Kidney tubule cell (primary cell): ENCODE data around the gene NFIX.

Source experiments
- DNase-seq: peaks from one replicate; pipeline ENCODE4 v3.0.0-alpha.2; 2018; ENCODE audit warnings: low spot score

NFIX gene

DNA sequence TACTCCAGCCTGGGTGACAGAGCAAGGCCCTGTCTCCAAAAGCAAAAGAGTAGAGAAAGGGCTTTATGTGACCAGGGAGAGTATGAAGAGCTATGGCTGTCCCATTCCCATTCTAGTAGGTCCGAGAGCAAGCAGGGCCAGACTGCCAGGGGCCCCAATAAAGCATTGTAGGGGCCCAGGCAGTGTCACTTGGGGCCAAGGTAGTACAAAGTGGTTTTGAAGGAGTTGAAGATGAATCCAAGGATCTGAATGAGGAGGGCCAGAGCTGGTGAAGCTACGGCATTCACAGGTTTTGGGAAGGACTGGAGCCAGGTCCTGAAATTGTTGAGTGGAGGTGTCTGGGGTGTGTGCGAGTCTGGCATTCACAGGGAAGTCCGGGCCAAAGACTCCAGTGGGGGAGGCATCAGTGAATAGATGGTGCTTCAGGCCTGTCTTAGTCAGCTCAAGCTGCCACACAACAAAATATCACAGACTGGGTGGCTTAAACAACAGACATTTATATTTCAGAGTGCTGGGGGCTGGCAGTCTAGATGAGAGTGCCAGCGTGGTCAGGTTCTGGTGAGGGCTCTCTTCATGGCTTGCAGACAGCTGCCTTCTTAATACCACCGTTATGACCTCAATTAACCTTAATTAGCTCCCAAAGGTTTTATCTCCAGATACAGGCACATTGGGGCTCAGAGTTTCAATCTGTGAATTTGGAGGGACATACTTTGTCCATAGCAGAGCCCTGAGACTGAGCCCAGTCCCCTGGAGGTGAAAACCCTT lies 132.7 kb downstream of the NFIX start:
- no peak for DNase-seq

DNA sequence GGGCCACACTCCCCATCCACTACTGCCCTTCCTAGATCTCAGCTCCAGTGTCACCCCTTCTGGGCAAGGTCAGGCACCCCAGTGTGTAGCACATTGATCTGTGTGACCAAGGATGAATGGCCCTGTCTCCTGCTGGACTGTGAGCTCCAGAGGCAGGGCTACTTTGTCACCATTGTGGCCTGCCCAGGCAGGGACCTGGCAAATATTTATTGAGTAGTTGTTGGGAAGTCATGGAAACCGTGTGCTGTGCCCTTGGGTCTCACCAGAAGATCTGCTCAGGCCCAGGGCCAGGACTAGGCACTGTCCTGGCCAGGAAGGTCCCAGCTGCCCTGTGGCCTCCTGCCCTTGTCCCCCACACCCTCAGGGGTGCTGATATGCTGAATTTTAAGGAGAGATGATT lies 133.3 kb downstream of the NFIX start:
- DNase-seq, result no peak

DNA sequence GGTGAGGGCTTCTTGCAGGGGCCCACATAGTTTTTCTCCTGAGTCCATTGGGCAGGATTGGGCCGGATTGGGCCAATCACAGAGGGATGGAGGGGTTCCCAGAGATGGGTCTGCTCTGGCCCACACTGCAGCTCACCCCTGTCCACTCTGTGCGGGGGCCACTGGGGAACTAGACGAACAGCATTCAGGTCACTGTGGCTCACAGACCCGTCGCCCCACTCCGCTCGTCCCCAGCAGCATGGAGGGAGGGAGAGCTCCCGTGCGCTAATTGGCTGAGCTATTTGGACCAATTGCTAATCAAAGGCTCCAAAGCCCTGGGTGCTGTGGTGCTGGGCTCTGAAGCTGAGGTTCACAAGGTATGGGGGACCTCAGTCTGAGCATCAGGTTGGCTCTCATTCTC lies 134.1 kb downstream of the NFIX start:
- no peak for DNase-seq

DNA sequence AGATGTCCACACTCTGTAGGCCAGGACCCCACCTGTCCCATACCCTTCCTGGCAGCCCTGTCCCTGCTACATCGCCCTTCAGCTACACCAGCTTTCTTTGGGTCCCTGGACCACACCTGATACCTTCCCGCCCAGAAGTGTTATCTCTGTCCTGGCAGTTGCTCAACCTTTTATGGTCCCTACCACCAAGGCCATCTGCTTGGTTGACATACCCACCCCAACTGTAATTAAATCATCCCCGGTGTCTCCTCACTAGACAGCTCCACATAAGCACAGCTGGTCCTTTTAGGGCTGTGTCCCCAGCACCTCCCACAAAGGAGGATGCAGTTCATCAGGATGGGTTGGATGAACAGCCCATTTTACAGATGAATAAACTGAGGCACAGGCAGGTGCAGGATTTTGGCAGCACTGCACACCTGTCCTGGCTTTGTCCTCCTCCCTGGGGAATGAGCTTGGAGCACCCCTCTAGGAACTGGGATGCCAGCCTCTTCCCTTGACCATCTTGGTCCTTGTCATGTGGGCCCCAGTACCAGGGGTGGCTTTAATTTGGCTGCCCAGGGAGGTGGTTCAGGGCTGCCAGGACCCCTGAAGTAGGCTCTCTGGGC lies 135.7 kb downstream of the NFIX start:
- no peak for DNase-seq

DNA sequence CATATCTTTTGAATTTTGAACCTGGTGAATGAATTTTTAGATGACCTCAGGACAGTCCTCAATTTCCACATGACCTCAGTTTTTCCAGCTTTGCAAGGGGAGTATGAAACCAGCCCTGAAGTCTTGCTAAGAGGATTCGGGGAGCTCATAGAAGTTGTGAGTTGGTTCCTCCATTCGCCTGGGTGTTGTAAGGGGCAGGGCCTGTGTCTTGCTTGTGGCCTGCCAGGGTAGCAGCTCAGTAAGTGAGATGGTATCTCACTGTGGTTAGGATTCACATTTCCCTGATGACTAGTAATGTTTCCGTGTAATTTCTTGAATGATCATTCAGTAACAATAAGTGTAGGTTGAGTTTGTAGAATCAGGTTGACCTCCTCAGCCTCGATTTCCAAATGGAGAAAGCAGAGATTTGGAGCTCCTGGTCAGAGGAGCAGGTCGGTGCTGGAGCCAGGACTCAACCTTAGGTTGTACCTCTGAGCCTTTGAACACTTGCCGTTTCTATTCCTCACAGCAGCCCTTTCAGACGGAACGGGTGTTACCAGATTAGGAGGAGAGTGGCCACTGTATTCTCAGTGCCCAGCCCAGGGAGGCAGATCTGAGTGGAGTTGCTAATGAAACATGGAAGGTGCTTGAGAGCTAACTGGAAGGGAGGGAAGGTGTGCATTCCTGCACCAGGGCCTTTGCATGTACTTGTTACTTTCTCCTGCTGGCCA lies 137.4 kb downstream of the NFIX start:
- DNase-seq, result peak; percentile 33

DNA sequence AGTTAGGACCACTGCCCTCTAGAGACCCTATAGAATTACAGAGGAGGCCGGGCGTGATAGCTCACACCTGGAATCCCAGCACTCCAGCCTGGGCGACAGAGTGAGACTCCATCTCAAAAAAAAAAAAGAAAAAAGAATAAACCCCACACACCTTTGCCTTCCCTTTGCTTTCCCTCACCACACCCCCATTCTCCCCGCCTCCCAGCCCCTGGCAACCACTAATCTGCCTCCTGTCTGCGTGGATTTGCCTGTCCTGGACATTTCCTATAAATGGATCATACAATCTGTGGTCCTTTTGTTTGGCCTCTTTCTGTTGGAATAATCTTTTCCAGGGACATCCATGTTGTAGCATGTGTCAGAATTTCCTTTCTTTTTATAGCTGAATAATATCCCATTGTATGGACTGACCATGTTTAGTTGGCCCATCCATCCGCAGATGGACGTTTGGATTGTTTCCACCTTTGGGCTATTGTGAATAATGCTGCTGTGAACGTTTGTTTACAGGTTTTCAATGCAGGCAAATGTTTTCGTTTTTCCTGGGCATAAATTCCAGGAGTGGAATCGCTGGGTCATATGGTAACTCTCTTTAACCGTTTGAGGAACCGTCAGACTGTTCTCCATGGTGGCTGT lies 138.1 kb downstream of the NFIX start:
- no peak for DNase-seq

DNA sequence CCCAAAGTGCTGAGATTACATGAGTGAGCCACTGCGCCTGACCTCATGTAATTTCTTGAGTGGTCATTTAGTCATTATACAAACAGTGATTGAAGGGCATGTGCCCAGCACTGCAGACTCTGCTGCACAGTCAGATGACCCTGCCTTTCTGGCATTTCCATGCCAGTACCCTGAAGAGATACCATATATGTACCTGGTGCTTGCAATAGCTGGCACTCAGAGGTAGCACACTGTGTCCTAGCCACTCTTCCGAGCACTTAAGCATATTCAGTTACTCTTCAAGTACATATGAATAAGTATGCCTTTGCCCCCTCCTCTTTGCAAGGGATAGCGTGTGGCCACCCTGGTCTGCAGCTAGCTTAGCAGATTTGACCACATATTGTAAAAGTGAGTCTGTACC lies 139.4 kb downstream of the NFIX start:
- DNase-seq, result peak; percentile 39

DNA sequence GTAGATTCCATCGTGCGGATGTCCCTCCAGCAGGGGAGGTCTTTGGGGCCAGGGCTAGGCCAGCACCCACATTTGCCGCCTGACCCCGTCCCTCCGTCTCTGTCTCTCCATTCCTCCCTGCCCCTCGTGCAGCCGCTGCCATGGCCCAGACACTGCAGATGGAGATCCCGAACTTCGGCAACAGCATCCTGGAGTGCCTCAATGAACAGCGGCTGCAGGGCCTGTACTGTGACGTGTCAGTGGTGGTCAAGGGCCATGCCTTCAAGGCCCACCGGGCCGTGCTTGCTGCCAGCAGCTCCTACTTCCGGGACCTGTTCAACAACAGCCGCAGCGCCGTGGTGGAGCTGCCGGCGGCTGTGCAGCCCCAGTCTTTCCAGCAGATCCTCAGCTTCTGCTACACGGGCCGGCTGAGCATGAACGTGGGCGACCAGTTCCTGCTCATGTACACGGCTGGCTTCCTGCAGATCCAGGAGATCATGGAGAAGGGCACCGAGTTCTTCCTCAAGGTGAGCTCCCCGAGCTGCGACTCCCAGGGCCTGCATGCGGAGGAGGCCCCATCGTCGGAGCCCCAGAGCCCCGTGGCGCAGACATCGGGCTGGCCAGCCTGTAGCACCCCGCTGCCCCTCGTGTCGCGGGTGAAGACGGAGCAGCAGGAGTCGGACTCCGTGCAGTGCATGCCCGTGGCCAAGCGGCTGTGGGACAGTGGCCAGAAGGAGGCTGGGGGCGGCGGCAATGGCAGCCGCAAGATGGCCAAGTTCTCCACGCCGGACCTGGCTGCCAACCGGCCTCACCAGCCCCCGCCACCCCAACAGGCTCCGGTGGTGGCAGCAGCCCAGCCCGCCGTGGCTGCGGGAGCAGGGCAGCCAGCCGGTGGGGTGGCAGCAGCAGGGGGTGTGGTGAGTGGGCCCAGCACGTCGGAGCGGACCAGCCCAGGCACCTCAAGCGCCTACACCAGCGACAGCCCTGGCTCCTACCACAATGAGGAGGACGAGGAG lies 140.1 kb downstream of the NFIX start:
- no peak for DNase-seq

DNA sequence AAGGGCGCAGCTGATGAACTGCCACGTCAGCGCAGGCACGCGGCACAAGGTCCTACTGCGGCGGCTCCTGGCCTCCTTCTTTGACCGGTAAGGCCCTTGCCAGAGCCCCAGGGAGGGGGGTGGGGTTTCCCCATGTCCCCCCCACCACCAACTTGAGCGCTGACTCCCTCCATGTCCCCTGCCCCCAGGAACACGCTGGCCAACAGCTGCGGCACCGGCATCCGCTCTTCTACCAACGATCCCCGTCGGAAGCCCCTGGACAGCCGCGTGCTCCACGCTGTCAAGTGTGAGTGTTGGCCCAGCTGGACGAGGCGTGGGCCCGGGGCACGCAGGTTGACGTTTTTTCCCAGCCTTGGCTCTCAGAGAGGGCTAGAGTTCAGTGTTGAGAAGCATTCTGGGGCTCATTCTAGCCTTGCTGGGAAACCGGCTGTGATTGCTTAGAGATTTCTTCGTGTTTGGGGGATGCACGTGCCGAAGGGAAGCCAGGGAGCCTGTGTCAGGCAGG lies 142.1 kb downstream of the NFIX start:
- DNase-seq, result no peak

DNA sequence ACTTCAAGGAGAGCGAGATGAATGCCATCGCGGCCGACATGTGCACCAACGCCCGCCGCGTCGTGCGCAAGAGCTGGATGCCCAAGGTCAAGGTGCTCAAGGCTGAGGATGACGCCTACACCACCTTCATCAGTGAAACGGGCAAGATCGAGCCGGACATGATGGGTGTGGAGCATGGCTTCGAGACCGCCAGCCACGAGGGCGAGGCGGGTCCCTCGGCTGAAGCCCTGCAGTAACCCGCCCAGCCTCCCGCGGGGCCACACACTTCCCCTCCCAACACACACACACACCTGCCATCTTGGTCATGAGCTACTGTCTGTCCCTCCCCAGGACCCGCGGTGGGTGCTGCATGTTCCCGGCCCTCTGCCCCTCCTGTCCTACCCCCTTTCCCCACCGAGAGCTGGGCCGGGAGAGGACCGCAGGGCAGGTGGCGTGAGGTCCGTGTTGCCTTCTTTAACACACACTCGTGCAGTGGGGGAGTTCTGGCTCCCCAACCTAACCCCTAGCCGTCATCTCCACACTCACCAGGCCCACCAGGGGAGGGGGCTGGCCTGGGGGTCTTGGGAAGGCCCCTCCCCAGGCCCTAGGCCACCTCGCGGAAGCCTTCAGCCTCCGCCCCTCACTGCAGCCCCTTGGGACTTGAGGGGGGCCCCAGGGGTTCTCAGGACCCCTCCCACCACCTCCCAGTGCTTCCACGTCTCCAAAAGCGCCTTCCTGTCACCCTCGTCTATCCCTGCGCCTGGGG lies 143.1 kb downstream of the NFIX start:
- DNase-seq, result no peak

DNA sequence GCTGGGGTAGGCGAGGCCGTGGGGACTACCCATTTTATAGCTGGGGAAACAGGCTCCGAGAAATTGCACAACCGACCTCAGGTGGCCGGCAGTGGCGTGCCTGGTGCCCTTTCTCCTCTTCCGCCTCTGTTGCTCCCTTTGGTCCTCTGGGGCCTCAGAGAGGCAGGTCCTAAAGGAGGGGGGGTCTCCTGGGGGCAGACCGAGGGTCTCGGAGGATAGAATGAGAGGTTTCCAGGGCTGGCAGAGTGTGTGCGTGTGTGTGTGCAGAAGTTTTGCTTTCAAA lies 143.6 kb downstream of the NFIX start:
- DNase-seq, result no peak

DNA sequence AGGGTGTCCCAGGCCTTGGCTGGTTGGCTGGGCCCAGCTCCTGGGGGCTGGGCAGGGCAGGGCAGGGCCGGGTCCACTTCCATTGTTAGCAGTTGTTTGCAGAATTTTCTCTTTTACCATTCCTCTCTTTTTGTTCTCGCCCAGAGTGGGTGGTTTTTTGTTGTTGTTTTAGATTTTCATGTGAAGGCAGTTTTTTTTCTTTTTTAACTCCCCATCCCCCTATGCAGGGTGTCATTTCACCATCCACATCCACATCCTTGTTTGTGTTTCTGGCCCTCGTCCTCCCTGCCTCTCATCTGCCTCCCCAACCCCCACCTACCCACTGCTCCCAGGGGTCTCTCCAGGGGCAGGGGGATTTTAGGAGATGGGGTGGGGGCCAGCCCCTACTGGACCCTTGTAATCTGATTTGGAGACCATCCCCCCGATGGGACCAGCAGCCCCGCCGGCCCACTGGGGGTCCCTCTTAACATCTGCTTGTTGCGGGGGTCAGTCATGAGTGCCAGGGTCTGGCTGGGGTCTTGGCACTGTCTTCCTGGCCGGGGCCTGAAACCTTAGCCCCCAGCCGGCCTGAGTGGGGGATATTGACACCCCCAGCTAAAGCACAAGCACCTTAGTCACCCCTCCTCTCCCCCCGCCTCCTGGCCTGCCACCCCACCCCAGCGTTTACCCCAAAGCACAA lies 144.5 kb downstream of the NFIX start:
- no peak for DNase-seq

DNA sequence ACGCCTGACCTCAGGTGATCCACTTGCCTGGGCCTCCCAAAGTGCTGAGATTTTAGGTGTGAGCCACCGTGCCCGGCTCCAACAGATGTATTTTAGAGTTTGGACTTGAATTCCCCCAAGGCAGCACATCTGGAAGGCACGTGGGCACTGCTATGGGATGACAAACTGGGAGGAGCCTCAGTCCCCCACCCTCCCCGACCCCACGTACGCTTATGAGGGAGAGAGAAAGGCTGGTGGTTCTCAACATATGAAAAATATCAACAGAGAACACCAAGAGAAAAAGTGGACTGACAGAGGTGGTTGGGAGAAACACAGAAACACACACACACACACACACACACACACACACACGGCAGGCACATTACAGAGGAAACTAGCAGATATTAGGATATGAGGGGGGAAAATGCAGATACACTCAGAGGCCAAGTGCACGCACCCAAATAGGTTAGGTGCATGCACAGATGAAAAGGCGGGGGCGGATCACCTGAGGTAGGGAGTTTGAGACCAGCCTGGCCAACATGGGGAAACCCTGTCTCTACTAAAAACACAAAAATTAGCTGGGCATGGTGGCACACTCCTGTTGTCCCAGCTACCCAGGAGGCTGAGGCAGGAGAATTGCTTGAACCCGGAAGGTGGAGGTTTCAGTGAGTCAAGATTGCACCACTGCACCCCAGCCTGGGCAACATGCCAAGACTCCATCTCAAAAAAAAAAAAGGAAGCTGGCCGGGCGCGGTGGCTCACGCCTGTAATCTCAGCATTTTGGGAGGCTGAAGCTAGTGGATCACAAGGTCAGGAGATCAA lies 151.7 kb downstream of the NFIX start:
- DNase-seq, result peak; percentile 37
